Measurements from ENCODE around the gene FBLN2. TPM values are rescaled to one million over a fixed set of nuclear protein-coding genes. Genes with fewer than 3 reads are reported as not detected.

The FBLN2 gene
- total and polyA plus RNA-seq, 2 donors: 132 to 246 TPM

- Histone ChIP-seq H3K4me1 (ENCODE audit: insufficient read depth) (no peaks in the 10 kb centered on the region), H3K27ac (ENCODE audit: low read depth) (no peak overlapping the region), H3K4me3 (ENCODE audit: low read depth, low read length) (no peak overlapping the region), H3K36me3 (ENCODE audit: insufficient read depth) (no peaks in the 10 kb centered on the region)
- no peak for DNase-seq (ENCODE audit: extremely low spot score)
- WGBS: 75% methylated on average over 10 of the region's 10 CpGs
Measured at GRCh38 chr3:13598926-13599886, 50.3 kb downstream of the FBLN2 start.

GRCh38 chr3:13599887-13600450 is 51.0 kb downstream of the FBLN2 start:
- no peak overlapping the region for H3K27ac ChIP-seq (ENCODE audit: low read depth)
- DNase-seq (ENCODE audit: extremely low spot score): no peak
- no peak overlapping the region for H3K4me3 ChIP-seq (ENCODE audit: low read depth, low read length)
- H3K4me1 ChIP-seq (ENCODE audit: insufficient read depth): no peaks in the 10 kb centered on the region
- no peaks in the 10 kb centered on the region for H3K36me3 ChIP-seq (ENCODE audit: insufficient read depth)
- WGBS: 82% methylated on average over 11 of the region's 11 CpGs

- H3K4me3 ChIP-seq (ENCODE audit: low read depth, low read length): no peak overlapping the region
- no peaks in the 10 kb centered on the region for H3K36me3 ChIP-seq (ENCODE audit: insufficient read depth)
- WGBS: 44% methylated on average over 9 of the region's 9 CpGs
- H3K4me1 ChIP-seq (ENCODE audit: insufficient read depth): no peaks in the 10 kb centered on the region
- H3K27ac ChIP-seq (ENCODE audit: low read depth): no peak overlapping the region
- DNase-seq (ENCODE audit: extremely low spot score): no peak
Measured at GRCh38 chr3:13600950-13601691, 52.2 kb downstream of the FBLN2 start.

- Histone ChIP-seq H3K36me3 (ENCODE audit: insufficient read depth) (no peaks in the 10 kb centered on the region), H3K27ac (ENCODE audit: low read depth) (no peak overlapping the region), H3K4me3 (ENCODE audit: low read depth, low read length) (no peak overlapping the region), H3K4me1 (ENCODE audit: insufficient read depth) (no peaks in the 10 kb centered on the region)
- DNase-seq (ENCODE audit: extremely low spot score): no peak
Measured at GRCh38 chr3:13601692-13602080, 52.8 kb downstream of the FBLN2 start.

GRCh38 chr3:13605555-13605954 is 56.6 kb downstream of the FBLN2 start:
- Histone ChIP-seq H3K36me3 (ENCODE audit: insufficient read depth) (no peaks in the 10 kb centered on the region), H3K4me1 (ENCODE audit: insufficient read depth) (no peaks in the 10 kb centered on the region), H3K4me3 (ENCODE audit: low read depth, low read length) (no peak overlapping the region), H3K27ac (ENCODE audit: low read depth) (no peak overlapping the region)
- DNase-seq (ENCODE audit: extremely low spot score): no peak
- 89% methylated on average over 6 of the region's 6 CpGs for WGBS

- Histone ChIP-seq H3K36me3 (ENCODE audit: insufficient read depth) (no peaks in the 10 kb centered on the region), H3K4me3 (ENCODE audit: low read depth, low read length) (no peak overlapping the region), H3K27ac (ENCODE audit: low read depth) (no peak overlapping the region), H3K4me1 (ENCODE audit: insufficient read depth) (no peaks in the 10 kb centered on the region)
- WGBS: 88% methylated on average over 14 of the region's 14 CpGs
- no peak for DNase-seq (ENCODE audit: extremely low spot score)
Measured at GRCh38 chr3:13607821-13608597, 59.1 kb downstream of the FBLN2 start.

GRCh38 chr3:13608969-13609725 is 60.2 kb downstream of the FBLN2 start:
- no peak overlapping the region for H3K27ac ChIP-seq (ENCODE audit: low read depth)
- H3K4me1 ChIP-seq (ENCODE audit: insufficient read depth): no peaks in the 10 kb centered on the region
- H3K36me3 ChIP-seq (ENCODE audit: insufficient read depth): no peaks in the 10 kb centered on the region
- DNase-seq (ENCODE audit: extremely low spot score): no peak
- WGBS: 93% methylated on average over 20 of the region's 20 CpGs
- no peak overlapping the region for H3K4me3 ChIP-seq (ENCODE audit: low read depth, low read length)

- 95% methylated on average over 7 of the region's 7 CpGs for WGBS
- no peaks in the 10 kb centered on the region for H3K4me1 ChIP-seq (ENCODE audit: insufficient read depth)
- no peak for DNase-seq (ENCODE audit: extremely low spot score)
- no peaks in the 10 kb centered on the region for H3K36me3 ChIP-seq (ENCODE audit: insufficient read depth)
- H3K27ac ChIP-seq (ENCODE audit: low read depth): no peak overlapping the region
- no peak overlapping the region for H3K4me3 ChIP-seq (ENCODE audit: low read depth, low read length)
Measured at GRCh38 chr3:13610006-13610570, 61.2 kb downstream of the FBLN2 start.

GRCh38 chr3:13611221-13611620 is 62.3 kb downstream of the FBLN2 start:
- Histone ChIP-seq H3K27ac (ENCODE audit: low read depth) (no peak overlapping the region), H3K4me3 (ENCODE audit: low read depth, low read length) (no peak overlapping the region), H3K4me1 (ENCODE audit: insufficient read depth) (no peaks in the 10 kb centered on the region), H3K36me3 (ENCODE audit: insufficient read depth) (no peaks in the 10 kb centered on the region)
- DNase-seq (ENCODE audit: extremely low spot score): no peak
- 86% methylated on average over 6 of the region's 6 CpGs for WGBS

- Histone ChIP-seq H3K4me3 (ENCODE audit: low read depth, low read length) (no peak overlapping the region), H3K27ac (ENCODE audit: low read depth) (no peak overlapping the region), H3K4me1 (ENCODE audit: insufficient read depth) (no peaks in the 10 kb centered on the region), H3K36me3 (ENCODE audit: insufficient read depth) (no peaks in the 10 kb centered on the region)
- no peak for DNase-seq (ENCODE audit: extremely low spot score)
- WGBS: 90% methylated on average over 3 of the region's 3 CpGs
Measured at GRCh38 chr3:13612829-13613228, 63.9 kb downstream of the FBLN2 start.

GRCh38 chr3:13613343-13614190 is 64.6 kb downstream of the FBLN2 start:
- Histone ChIP-seq H3K4me3 (ENCODE audit: low read depth, low read length) (no peak overlapping the region), H3K36me3 (ENCODE audit: insufficient read depth) (no peaks in the 10 kb centered on the region), H3K4me1 (ENCODE audit: insufficient read depth) (no peaks in the 10 kb centered on the region), H3K27ac (ENCODE audit: low read depth) (no peak overlapping the region)
- no peak for DNase-seq (ENCODE audit: extremely low spot score)
- 94% methylated on average over 14 of the region's 14 CpGs for WGBS

GRCh38 chr3:13614607-13615006 is 65.7 kb downstream of the FBLN2 start:
- no peaks in the 10 kb centered on the region for H3K4me1 ChIP-seq (ENCODE audit: insufficient read depth)
- H3K4me3 ChIP-seq (ENCODE audit: low read depth, low read length): no peak overlapping the region
- 92% methylated on average over 2 of the region's 2 CpGs for WGBS
- no peaks in the 10 kb centered on the region for H3K36me3 ChIP-seq (ENCODE audit: insufficient read depth)
- no peak overlapping the region for H3K27ac ChIP-seq (ENCODE audit: low read depth)
- no peak for DNase-seq (ENCODE audit: extremely low spot score)
